ENCODE data around the gene STMP1. TPM values are rescaled to one million over a fixed set of nuclear protein-coding genes. Genes with fewer than 3 reads are reported as not detected.

STMP1 gene
- total and polyA plus RNA-seq, 2 of the 13 experiments (the other 11 are each of a cell fraction or from before 2014, with no cell fraction given) = 7.2 to 16.2 TPM

DNA sequence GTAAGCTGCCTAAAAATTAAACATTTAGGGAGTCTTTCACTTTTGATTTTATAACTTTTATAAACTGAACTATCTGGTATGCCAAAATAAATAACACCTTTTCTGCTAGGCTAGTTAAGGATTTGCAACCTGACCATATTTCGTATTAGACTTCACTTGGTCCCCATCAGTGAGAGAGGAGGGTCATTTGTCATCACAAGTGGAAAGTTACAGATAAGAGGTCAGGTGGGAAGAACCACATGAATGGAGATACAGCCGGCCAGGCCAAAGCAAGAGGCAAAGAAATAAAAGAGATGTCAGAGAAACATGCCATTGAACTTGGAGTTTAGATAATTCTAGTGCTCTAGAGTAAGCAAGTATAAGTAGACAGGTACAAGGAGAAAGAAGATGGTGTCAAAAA is 44.5 kb upstream of the STMP1 start:
- H3K4me1 ChIP-seq (ENCODE audit: insufficient read depth, low read length) = no peaks in the 10 kb centered on the region
- no peak overlapping the region for H3K27ac ChIP-seq (ENCODE audit: extremely low read length, insufficient read depth, low read length)
- H3K4me2 ChIP-seq (ENCODE audit: low read depth, low read length) = no peak overlapping the region
- CTCF ChIA-PET (ENCODE audit: low intra/inter-chr PET ratio, low total read pairs) = no interaction called here
- H3K9me3 ChIP-seq (ENCODE audit: low read length) = no peaks in the 10 kb centered on the region
- no peak for ATAC-seq
- no peak for DNase-seq (ENCODE audit: low spot score)
- H3K79me2 ChIP-seq (ENCODE audit: insufficient read depth, low read length) = no peaks in the 10 kb centered on the region
- H3K27me3 ChIP-seq (ENCODE audit: control insufficient read depth in 1 of 2, insufficient read depth in 2 of 2, low read length in 2 of 2) = no peaks in the 10 kb centered on the region
- H3K9ac ChIP-seq (ENCODE audit: insufficient read depth, low read depth, low read length) = no peak overlapping the region
- no TSS peak for BruUV-seq (replicated peaks)
- H3K4me3 ChIP-seq (replicated peaks in 1 of 3; ENCODE audit: insufficient read depth in 1 of 3, low read depth in 2 of 3, low read length in 3 of 3) = no peak overlapping the region
- FAIRE-seq = no peak
- H4K20me1 ChIP-seq (ENCODE audit: insufficient read depth, low read length) = no peaks in the 10 kb centered on the region
- H2AFZ ChIP-seq (ENCODE audit: low read length) = no peak overlapping the region
- in situ Hi-C loops (cut with HindIII; ENCODE audit: extremely low pct_ligation_motif_present, low pct_unique_long_range_greater_than_20kb) (no loop called here), intact Hi-C loops (cut with micrococcal nuclease; ENCODE audit: unreplicated experiment) (no loop called here)
- no peak for TF ChIP-seq NFKBIZ (CRISPR knock-in tag; IDR thresholded peaks at IDR 0.05)
- no peak for TF ChIP-seq ZFP82 (CRISPR knock-in tag; IDR thresholded peaks at IDR 0.05; ENCODE audit: borderline replicate concordance)
- TF ChIP-seq TMF1 (CRISPR knock-in tag; IDR thresholded peaks at IDR 0.05; ENCODE audit: low read depth) = no peak
- TF ChIP-seq TBX3 (IDR thresholded peaks at IDR 0.05; ENCODE audit: borderline replicate concordance) = no peak
- no peak for TF ChIP-seq CBX5 (CRISPR knock-in tag; IDR thresholded peaks at IDR 0.05; ENCODE audit: borderline replicate concordance)
- no peak for TF ChIP-seq MLLT10 (CRISPR knock-in tag; IDR thresholded peaks at IDR 0.05)
- no peak for TF ChIP-seq GABPA (IDR thresholded peaks at IDR 0.05; ENCODE audit: low read depth, low read length)
- TF ChIP-seq GABPA (CRISPR knock-in tag; IDR thresholded peaks at IDR 0.05; ENCODE audit: low read depth) = no peak
- no peak for TF ChIP-seq SPEN (CRISPR knock-in tag; IDR thresholded peaks at IDR 0.05; ENCODE audit: low read depth)
- TF ChIP-seq FOXA1 (IDR thresholded peaks at IDR 0.05) = no peak
- TF ChIP-seq FOXA1 (CRISPR knock-in tag; IDR thresholded peaks at IDR 0.05) = no peak
- no peak for TF ChIP-seq SNAPC2 (CRISPR knock-in tag; IDR thresholded peaks at IDR 0.05)
- no peak for TF ChIP-seq ZNF225 (CRISPR knock-in tag; IDR thresholded peaks at IDR 0.05)
- TF ChIP-seq, protein P1, sequence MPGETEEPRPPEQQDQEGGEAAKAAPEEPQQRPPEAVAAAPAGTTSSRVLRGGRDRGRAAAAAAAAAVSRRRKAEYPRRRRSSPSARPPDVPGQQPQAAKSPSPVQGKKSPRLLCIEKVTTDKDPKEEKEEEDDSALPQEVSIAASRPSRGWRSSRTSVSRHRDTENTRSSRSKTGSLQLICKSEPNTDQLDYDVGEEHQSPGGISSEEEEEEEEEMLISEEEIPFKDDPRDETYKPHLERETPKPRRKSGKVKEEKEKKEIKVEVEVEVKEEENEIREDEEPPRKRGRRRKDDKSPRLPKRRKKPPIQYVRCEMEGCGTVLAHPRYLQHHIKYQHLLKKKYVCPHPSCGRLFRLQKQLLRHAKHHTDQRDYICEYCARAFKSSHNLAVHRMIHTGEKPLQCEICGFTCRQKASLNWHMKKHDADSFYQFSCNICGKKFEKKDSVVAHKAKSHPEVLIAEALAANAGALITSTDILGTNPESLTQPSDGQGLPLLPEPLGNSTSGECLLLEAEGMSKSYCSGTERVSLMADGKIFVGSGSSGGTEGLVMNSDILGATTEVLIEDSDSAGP (CRISPR knock-in tag; IDR thresholded peaks at IDR 0.05; ENCODE audit: borderline replicate concordance) = no peak
- TF ChIP-seq HNRNPK (IDR thresholded peaks at IDR 0.05; ENCODE audit: low read depth, low read length, poor library complexity, severe bottlenecking) = no peak
- no peak for TF ChIP-seq IKZF4 (CRISPR knock-in tag; IDR thresholded peaks at IDR 0.05; ENCODE audit: borderline replicate concordance, low read depth, not compliant biosample characterization)
- no peak for TF ChIP-seq NFYB (CRISPR knock-in tag; IDR thresholded peaks at IDR 0.05)
- POLR2A ChIA-PET = no interaction called here
- WGBS (ENCODE audit: low lambda C conversion rate) = 94% methylated on average over 2 of the region's 2 CpGs
- peaks cover 5 to 65% of the 10 kb centered on the region in 2 experiments for H3K36me3 ChIP-seq (replicated peaks in 1 of 2; ENCODE audit: control insufficient read depth in 1 of 2, insufficient read depth in 2 of 2, low read length in 2 of 2)

All from HepG2 (cell line).